Lung (tissue), 12 donors: Measurements from ENCODE around the gene PARP3. TPM values are rescaled to one million over a fixed set of nuclear protein-coding genes. Genes with fewer than 3 reads are reported as not detected.

Experiments used
- ATAC-seq: fragments of 200-7000 bp; cut with Tn5 transposase; one replicate; pipeline ENCODE4 v1.9.1; 2020; ENCODE audit warnings: moderate number of reproducible peaks; ENCODE audit not compliant: insufficient read depth, low FRiP score
- DNase-seq, 3 donors: peaks; one replicate each; pipeline ENCODE4 v3.0.0-alpha.2; 2013 to 2017
- H3K27ac ChIP-seq, 2 donors: one replicate each; pipeline ENCODE4 v1.5.1; 2013; ENCODE audit warnings: mild to moderate bottlenecking in 2 of 2, moderate library complexity in 2 of 2, control low read depth in 1 of 2, inconsistent platforms in 1 of 2, low read depth in 1 of 2, low read length in 1 of 2
- H3K27me3 ChIP-seq, 3 donors: one replicate each; pipeline ENCODE4 v1.5.1; 2013; ENCODE audit warnings: low read length in 2 of 3; ENCODE audit not compliant: control insufficient read depth in 3 of 3, insufficient read depth in 3 of 3
- H3K36me3 ChIP-seq, 4 donors: one replicate each; pipeline ENCODE4 v1.5.1; 2013; ENCODE audit warnings: low read length in 4 of 4, mild to moderate bottlenecking in 1 of 4, moderate library complexity in 1 of 4; ENCODE audit not compliant: control insufficient read depth in 4 of 4, insufficient read depth in 4 of 4
- H3K4me1 ChIP-seq, 5 donors: one replicate each; pipeline ENCODE4 v1.5.1; 2013; ENCODE audit warnings: low read length in 5 of 5, mild to moderate bottlenecking in 2 of 5, moderate library complexity in 1 of 5; ENCODE audit not compliant: control insufficient read depth in 5 of 5, insufficient read depth in 5 of 5
- H3K4me3 ChIP-seq: one replicate; pipeline ENCODE4 v1.5.1; 2013; ENCODE audit warnings: mild to moderate bottlenecking, control low read depth, moderate library complexity
- H3K9ac ChIP-seq, 2 donors: one replicate each; pipeline ENCODE4 v1.5.1; 2013; ENCODE audit warnings: low read length in 2 of 2, control low read depth in 1 of 2; ENCODE audit not compliant: insufficient read depth in 1 of 2
- H3K9me3 ChIP-seq, 4 donors: one replicate each; pipeline ENCODE4 v1.5.1; 2013; ENCODE audit warnings: low read length in 3 of 4, mild to moderate bottlenecking in 1 of 4, moderate library complexity in 1 of 4; ENCODE audit not compliant: control insufficient read depth in 4 of 4, insufficient read depth in 3 of 4
- WGBS, 2 donors: extraction: QIAGEN DNeasy Blood & Tissue Kit; methylation state at CpG; one replicate each; pipeline ENCODE4 v1.1.7; 2013; 5-methylcytosine and 5-hydroxymethylcytosine counted together
- polyA plus RNA-seq, 2 donors: library from polyadenylated mRNA; stranded (reverse); fragments of 200-250 nt; gene quantifications; one replicate each; pipeline ENCODE4 v1.2.1, GENCODE V29; 2013
- total RNA-seq, 2 donors: library from RNA; depleted of rRNA in 1 of 2; stranded (reverse); fragments of >200 nt in 1 of 2; gene quantifications; one replicate each; pipeline ENCODE4 v1.2.1, GENCODE V29; 2014 to 2021
- TF ChIP-seq, protein P1 (sequence below): IDR thresholded peaks from 2 replicates; pipeline ENCODE4 v1.5.1; 2012; ENCODE audit warnings: mild to moderate bottlenecking; ENCODE audit errors: control extremely low read depth, extremely low read depth
- donor health status: control.
- donor health status: control.
- donor health status: Bipolar disorder and iron deficiency.
- donor health status: healthy.
- donor health status: DM: yes; HTN: yes; CAD: no.

Gene PARP3
- total and polyA plus RNA-seq, 4 donors: 15.3 to 36.7 (median 21.0) TPM

GRCh38 chr3:51966016-51966415, 23.9 kb downstream of the PARP3 start:
- ATAC-seq: no peak
- H3K4me1 ChIP-seq: peaks cover 3 to 38% (median 10%) of the 10 kb centered on the region in 5 donors
- WGBS, 2 donors: 80 to 96% methylated on average over 2 of the region's 2 CpGs
- no peak overlapping the region for H3K4me3 ChIP-seq
- no peaks in the 10 kb centered on the region for H3K36me3 ChIP-seq
- no peak overlapping the region for H3K27ac ChIP-seq
- TF ChIP-seq, protein P1, sequence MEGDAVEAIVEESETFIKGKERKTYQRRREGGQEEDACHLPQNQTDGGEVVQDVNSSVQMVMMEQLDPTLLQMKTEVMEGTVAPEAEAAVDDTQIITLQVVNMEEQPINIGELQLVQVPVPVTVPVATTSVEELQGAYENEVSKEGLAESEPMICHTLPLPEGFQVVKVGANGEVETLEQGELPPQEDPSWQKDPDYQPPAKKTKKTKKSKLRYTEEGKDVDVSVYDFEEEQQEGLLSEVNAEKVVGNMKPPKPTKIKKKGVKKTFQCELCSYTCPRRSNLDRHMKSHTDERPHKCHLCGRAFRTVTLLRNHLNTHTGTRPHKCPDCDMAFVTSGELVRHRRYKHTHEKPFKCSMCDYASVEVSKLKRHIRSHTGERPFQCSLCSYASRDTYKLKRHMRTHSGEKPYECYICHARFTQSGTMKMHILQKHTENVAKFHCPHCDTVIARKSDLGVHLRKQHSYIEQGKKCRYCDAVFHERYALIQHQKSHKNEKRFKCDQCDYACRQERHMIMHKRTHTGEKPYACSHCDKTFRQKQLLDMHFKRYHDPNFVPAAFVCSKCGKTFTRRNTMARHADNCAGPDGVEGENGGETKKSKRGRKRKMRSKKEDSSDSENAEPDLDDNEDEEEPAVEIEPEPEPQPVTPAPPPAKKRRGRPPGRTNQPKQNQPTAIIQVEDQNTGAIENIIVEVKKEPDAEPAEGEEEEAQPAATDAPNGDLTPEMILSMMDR: no peak
- no peak overlapping the region for H3K9ac ChIP-seq
- no peak for DNase-seq
- no peaks in the 10 kb centered on the region for H3K9me3 ChIP-seq
- no peaks in the 10 kb centered on the region for H3K27me3 ChIP-seq

- DNase-seq: no peak
These were observed 24.3 kb downstream of the PARP3 start for GRCh38 chr3:51966486-51966885.

DNA sequence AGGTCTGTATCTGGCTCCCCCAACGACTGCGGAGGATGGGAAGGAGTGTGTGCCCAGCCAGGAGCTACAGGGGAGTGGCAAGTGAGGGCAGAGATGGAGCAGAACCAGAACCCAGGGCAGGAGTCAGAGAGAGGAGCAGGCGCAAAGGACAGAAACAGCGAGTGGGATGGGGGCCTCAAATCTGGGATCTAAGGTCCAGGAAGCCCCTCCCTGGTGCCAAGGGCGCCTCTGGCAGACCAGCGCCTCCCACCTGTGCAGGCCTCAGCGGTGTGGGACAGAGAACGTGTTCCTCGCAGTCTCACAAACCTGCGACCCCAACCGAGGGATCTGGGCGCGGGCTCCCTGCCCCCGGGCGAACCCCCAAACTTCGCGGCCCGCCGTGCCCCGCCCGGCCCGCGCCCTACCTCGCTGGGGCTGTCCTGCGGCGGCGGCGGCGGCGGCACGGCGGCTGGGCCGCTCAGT, 24.8 kb downstream of the PARP3 start:
- TF ChIP-seq, protein P1: no peak
- peak overlapping the region; percentile 62 to 93 for H3K27ac ChIP-seq
- H3K9me3 ChIP-seq: no peaks in the 10 kb centered on the region
- H3K4me1 ChIP-seq: peaks cover 3 to 38% (median 10%) of the 10 kb centered on the region in 5 donors
- ATAC-seq (no peak), DNase-seq (peak; percentile 22 to 30 (median 24))
- peak overlapping the region; percentile 75 to 89 for H3K9ac ChIP-seq
- H3K27me3 ChIP-seq: no peaks in the 10 kb centered on the region
- H3K36me3 ChIP-seq: no peaks in the 10 kb centered on the region
- H3K4me3 ChIP-seq: peak overlapping the region; percentile 60
- WGBS, 2 donors: 4 to 8% methylated on average over 28 to 33 of the region's 33 CpGs

More at GRCh38 chr3:51966486-51966885, 24.3 kb downstream of the PARP3 start:
- no peak for ATAC-seq
- H3K4me3 ChIP-seq: peak overlapping the region; percentile 60
- peaks cover 3 to 38% (median 10%) of the 10 kb centered on the region in 5 donors for H3K4me1 ChIP-seq
- TF ChIP-seq, protein P1: no peak
- H3K27me3 ChIP-seq: no peaks in the 10 kb centered on the region
- 78 to 92% methylated on average over 3 to 5 of the region's 5 CpGs for WGBS, 2 donors
- H3K9me3 ChIP-seq: no peaks in the 10 kb centered on the region
- H3K27ac ChIP-seq: peak overlapping the region in 1 of 2 donors; percentile 93
- H3K36me3 ChIP-seq: no peaks in the 10 kb centered on the region
- no peak overlapping the region for H3K9ac ChIP-seq
